Progenitor cell of endocrine pancreas (in vitro differentiated cells): Measurements from ENCODE around the gene FOXF1. TPM values are rescaled to one million over a fixed set of nuclear protein-coding genes. Genes with fewer than 3 reads are reported as not detected.

Experiments
- DNase-seq: peaks from one replicate; pipeline ENCODE4 v3.0.0; 2021; ENCODE audit warnings: low spot score; ENCODE audit not compliant: unreplicated experiment
- H3K27ac Mint-ChIP-seq: 2 replicates; pipeline ENCODE4 v1.8.0; 2021; ENCODE audit warnings: mild to moderate bottlenecking, moderate library complexity, mixed read lengths
- H3K27me3 Mint-ChIP-seq: 2 replicates; pipeline ENCODE4 v1.8.0; 2021; ENCODE audit warnings: mixed read lengths
- H3K36me3 Mint-ChIP-seq: 2 replicates; pipeline ENCODE4 v1.8.0; 2022; ENCODE audit warnings: mixed read lengths; ENCODE audit not compliant: insufficient read depth
- H3K4me1 Mint-ChIP-seq: 2 replicates; pipeline ENCODE4 v1.8.0; 2021; ENCODE audit warnings: low read depth, mixed read lengths
- H3K4me3 Mint-ChIP-seq: 2 replicates; pipeline ENCODE4 v1.8.0; 2021; ENCODE audit warnings: low read depth, mild to moderate bottlenecking, moderate library complexity, mixed read lengths
- H3K9me3 Mint-ChIP-seq: 2 replicates; pipeline ENCODE4 v1.8.0; 2021; ENCODE audit warnings: low read depth, mixed read lengths
- total RNA-seq: library from RNA; stranded (reverse); gene quantifications from 2 replicates; pipeline ENCODE4 v1.2.1, GENCODE V29; 2021
- TF ChIP-seq, protein P1 (sequence below): fragments of 200-600 bp; sonication (generic); IDR thresholded peaks from one replicate; pipeline ENCODE4 v1.5.0; 2021; ENCODE audit warnings: antibody characterized with exemption, mild to moderate bottlenecking; ENCODE audit not compliant: unreplicated experiment

Gene FOXF1
- total RNA-seq, 1 donor from 2014 or later: not detected

DNA sequence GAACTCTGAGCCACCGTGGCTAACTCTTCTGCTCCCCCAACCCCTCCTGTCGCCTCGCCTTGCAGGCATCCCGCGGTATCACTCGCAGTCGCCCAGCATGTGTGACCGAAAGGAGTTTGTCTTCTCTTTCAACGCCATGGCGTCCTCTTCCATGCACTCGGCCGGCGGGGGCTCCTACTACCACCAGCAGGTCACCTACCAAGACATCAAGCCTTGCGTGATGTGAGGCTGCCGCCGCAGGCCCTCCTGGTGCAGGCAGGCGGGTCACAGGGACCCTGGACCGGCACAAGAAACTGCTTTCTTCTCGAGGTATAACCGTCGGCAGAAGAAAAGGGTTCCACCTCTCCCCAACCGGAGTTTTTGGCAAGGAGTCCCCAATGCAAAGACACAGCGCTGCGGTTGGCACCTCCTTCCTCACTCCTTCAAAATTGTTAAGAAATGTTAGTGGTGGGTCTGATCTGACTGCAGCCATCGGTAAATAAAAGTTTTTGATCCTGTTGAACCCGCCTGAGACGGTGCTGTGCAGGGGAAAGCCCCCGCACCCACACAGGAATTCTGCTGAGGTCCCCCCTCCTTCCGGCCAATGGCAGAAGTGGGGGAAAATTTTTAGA is 2.6 kb downstream of the FOXF1 start:
- Mint-ChIP-seq H3K36me3 (no peaks in the 10 kb centered on the region), H3K27me3 (peaks cover 72% of the 10 kb centered on the region), H3K9me3 (no peaks in the 10 kb centered on the region), H3K27ac (no peak overlapping the region), H3K4me1 (peaks cover 4% of the 10 kb centered on the region), H3K4me3 (no peak overlapping the region)
- no peak for DNase-seq
- TF ChIP-seq, protein P1, sequence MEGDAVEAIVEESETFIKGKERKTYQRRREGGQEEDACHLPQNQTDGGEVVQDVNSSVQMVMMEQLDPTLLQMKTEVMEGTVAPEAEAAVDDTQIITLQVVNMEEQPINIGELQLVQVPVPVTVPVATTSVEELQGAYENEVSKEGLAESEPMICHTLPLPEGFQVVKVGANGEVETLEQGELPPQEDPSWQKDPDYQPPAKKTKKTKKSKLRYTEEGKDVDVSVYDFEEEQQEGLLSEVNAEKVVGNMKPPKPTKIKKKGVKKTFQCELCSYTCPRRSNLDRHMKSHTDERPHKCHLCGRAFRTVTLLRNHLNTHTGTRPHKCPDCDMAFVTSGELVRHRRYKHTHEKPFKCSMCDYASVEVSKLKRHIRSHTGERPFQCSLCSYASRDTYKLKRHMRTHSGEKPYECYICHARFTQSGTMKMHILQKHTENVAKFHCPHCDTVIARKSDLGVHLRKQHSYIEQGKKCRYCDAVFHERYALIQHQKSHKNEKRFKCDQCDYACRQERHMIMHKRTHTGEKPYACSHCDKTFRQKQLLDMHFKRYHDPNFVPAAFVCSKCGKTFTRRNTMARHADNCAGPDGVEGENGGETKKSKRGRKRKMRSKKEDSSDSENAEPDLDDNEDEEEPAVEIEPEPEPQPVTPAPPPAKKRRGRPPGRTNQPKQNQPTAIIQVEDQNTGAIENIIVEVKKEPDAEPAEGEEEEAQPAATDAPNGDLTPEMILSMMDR: no peak

- H3K27ac Mint-ChIP-seq: no peak overlapping the region
- no peak for DNase-seq
- H3K4me1 Mint-ChIP-seq: peaks cover 4% of the 10 kb centered on the region
- no peak overlapping the region for H3K4me3 Mint-ChIP-seq
- H3K9me3 Mint-ChIP-seq: no peaks in the 10 kb centered on the region
- H3K36me3 Mint-ChIP-seq: no peaks in the 10 kb centered on the region
- H3K27me3 Mint-ChIP-seq: peaks cover 77% of the 10 kb centered on the region
- TF ChIP-seq, protein P1: no peak
Measured at GRCh38 chr16:86513471-86514277, 3.3 kb downstream of the FOXF1 start.

DNA sequence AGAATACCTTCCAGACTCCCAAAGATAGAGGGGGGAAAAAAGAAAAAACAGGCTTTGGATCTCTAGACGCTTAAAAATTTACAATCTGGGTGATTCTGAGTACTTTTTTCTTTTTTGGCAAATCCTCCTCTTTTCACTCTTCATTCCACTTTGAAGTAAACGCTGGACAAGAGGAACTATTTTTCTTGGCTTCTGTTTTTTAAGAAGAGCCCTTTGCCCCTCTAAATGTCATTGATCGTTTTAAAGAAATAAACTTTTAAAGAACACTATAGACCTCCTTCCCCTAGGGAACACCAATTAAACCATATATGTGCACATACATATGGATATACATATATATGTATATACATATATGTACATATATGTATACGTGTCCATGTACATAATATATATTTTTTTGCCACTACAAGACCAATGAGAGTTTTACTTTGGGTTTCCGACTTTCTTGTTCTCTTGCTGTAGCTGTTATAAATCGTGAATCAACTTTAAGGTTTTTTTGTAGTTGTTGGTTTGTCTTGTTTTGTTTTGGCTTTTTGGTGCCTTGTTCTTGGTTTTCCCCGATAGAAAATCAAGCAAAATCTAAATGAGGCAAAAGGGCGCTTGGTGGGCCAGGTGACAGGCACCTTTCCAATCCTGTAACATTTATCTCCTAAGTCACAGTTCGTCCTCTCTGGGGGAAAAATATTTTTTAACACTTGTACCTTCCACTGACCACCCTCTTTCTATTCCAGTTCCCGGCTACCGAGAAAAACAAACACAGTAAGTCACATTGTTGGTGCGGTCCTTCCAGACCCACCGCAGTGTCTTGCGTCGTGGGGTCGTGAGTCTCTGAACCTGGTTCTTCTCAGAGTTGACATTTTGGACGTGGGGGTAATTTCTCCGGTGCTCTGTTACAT is 4.4 kb downstream of the FOXF1 start:
- Mint-ChIP-seq H3K4me3 (no peak overlapping the region), H3K27me3 (peaks cover 82% of the 10 kb centered on the region), H3K4me1 (peaks cover 2% of the 10 kb centered on the region), H3K27ac (no peak overlapping the region), H3K36me3 (no peaks in the 10 kb centered on the region), H3K9me3 (no peaks in the 10 kb centered on the region)
- TF ChIP-seq, protein P1: no peak
- no peak for DNase-seq

DNA sequence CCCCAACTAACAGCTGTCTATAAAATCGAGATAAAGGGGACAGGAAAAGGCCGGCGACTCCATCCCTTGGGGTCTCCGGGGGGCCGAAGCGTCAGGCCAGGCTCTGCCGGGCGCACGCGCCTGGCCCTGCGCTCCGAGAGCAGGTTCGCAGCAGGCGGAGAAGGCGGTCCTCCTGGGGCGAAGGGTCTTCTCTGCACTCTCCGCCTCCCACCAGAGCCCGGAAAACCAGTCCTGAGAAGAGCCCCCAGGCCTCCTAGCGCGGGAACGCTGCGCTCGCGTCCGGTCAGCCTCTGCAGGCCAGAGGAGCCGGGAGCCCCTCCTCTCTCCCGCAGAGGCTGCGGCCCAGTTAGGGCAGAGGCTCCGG is 5.1 kb downstream of the FOXF1 start:
- TF ChIP-seq, protein P1: no peak
- no peak overlapping the region for H3K27ac Mint-ChIP-seq
- no peak overlapping the region for H3K4me3 Mint-ChIP-seq
- H3K9me3 Mint-ChIP-seq: no peaks in the 10 kb centered on the region
- peaks cover 88% of the 10 kb centered on the region for H3K27me3 Mint-ChIP-seq
- H3K36me3 Mint-ChIP-seq: no peaks in the 10 kb centered on the region
- H3K4me1 Mint-ChIP-seq: peaks cover 2% of the 10 kb centered on the region
- no peak for DNase-seq
